Measurements from ENCODE around the gene RAP1B. TPM values are rescaled to one million over a fixed set of nuclear protein-coding genes. Genes with fewer than 3 reads are reported as not detected.
"Not testable (repeated sequence)": the region's sequence is repeated elsewhere in the genome, so short reads cannot be mapped to it uniquely, and the experiment has no call there.

RAP1B gene
- total and polyA plus RNA-seq, 4 donors, result 113 to 173 (median 165) TPM

GRCh38 chr12:68648179-68648578, 37.5 kb downstream of the RAP1B start:
- intact Hi-C loops (cut with DNase I), result no loop called here
- no peak overlapping the region for H3K4me3 ChIP-seq (ENCODE audit: low read length in 2 of 2)
- H3K27ac ChIP-seq (ENCODE audit: low read depth in 1 of 2, low read length in 2 of 2), result no peak overlapping the region
- WGBS, 2 donors, result 76 to 81% methylated on average over 3 of the region's 3 CpGs
- no peak for ATAC-seq (ENCODE audit: low FRiP score)
- H3K9me3 ChIP-seq (ENCODE audit: control insufficient read depth, low read length), result no peaks in the 10 kb centered on the region
- H3K36me3 ChIP-seq (ENCODE audit: control insufficient read depth in 1 of 2, insufficient read depth in 2 of 2, low read length in 1 of 2), result no peaks in the 10 kb centered on the region
- no peaks in the 10 kb centered on the region for H3K27me3 ChIP-seq (ENCODE audit: control insufficient read depth in 1 of 2, insufficient read depth in 2 of 2, low read length in 1 of 2)
- no peaks in the 10 kb centered on the region for H3K4me1 ChIP-seq (ENCODE audit: control insufficient read depth in 1 of 2, insufficient read depth in 2 of 2, low read length in 2 of 2)
- no peak for DNase-seq

- intact Hi-C loops (cut with DNase I), result no loop called here
- DNase-seq (no peak), ATAC-seq (ENCODE audit: low FRiP score) (no peak)
- WGBS, 2 donors, result 47 to 52% methylated on average over 3 of the region's 3 CpGs
- Histone ChIP-seq H3K27me3 (ENCODE audit: control insufficient read depth in 1 of 2, insufficient read depth in 2 of 2, low read length in 1 of 2) (no peaks in the 10 kb centered on the region), H3K4me1 (ENCODE audit: control insufficient read depth in 1 of 2, insufficient read depth in 2 of 2, low read length in 2 of 2) (no peaks in the 10 kb centered on the region), H3K36me3 (ENCODE audit: control insufficient read depth in 1 of 2, insufficient read depth in 2 of 2, low read length in 1 of 2) (no peaks in the 10 kb centered on the region), H3K27ac (ENCODE audit: low read depth in 1 of 2, low read length in 2 of 2) (no peak overlapping the region), H3K4me3 (ENCODE audit: low read length in 2 of 2) (no peak overlapping the region), H3K9me3 (ENCODE audit: control insufficient read depth, low read length) (no peaks in the 10 kb centered on the region)
These were observed 54.4 kb downstream of the RAP1B start for GRCh38 chr12:68665016-68665569.

- ATAC-seq (ENCODE audit: low FRiP score) (no peak), DNase-seq (no peak)
- H3K4me1 ChIP-seq (ENCODE audit: control insufficient read depth in 1 of 2, insufficient read depth in 2 of 2, low read length in 2 of 2), result no peaks in the 10 kb centered on the region
- H3K36me3 ChIP-seq (ENCODE audit: control insufficient read depth in 1 of 2, insufficient read depth in 2 of 2, low read length in 1 of 2), result no peaks in the 10 kb centered on the region
- no peaks in the 10 kb centered on the region for H3K27me3 ChIP-seq (ENCODE audit: control insufficient read depth in 1 of 2, insufficient read depth in 2 of 2, low read length in 1 of 2)
- H3K9me3 ChIP-seq (ENCODE audit: control insufficient read depth, low read length), result no peaks in the 10 kb centered on the region
- 77 to 86% methylated on average over 1 of the region's 1 CpG for WGBS, 2 donors
- intact Hi-C loops (cut with DNase I), result no loop called here
- no peak overlapping the region for H3K27ac ChIP-seq (ENCODE audit: low read depth in 1 of 2, low read length in 2 of 2)
- H3K4me3 ChIP-seq (ENCODE audit: low read length in 2 of 2), result no peak overlapping the region
These were observed 56.6 kb downstream of the RAP1B start for GRCh38 chr12:68667291-68667690.

- WGBS, 2 donors, result 20 to 34% methylated on average over 1 of the region's 1 CpG
- Histone ChIP-seq H3K4me1 (ENCODE audit: control insufficient read depth in 1 of 2, insufficient read depth in 2 of 2, low read length in 2 of 2) (no peaks in the 10 kb centered on the region), H3K4me3 (ENCODE audit: low read length in 2 of 2) (no peak overlapping the region), H3K9me3 (ENCODE audit: control insufficient read depth, low read length) (no peaks in the 10 kb centered on the region), H3K27me3 (ENCODE audit: control insufficient read depth in 1 of 2, insufficient read depth in 2 of 2, low read length in 1 of 2) (no peaks in the 10 kb centered on the region), H3K36me3 (ENCODE audit: control insufficient read depth in 1 of 2, insufficient read depth in 2 of 2, low read length in 1 of 2) (no peaks in the 10 kb centered on the region), H3K27ac (ENCODE audit: low read depth in 1 of 2, low read length in 2 of 2) (no peak overlapping the region)
- DNase-seq (no peak), ATAC-seq (ENCODE audit: low FRiP score) (no peak)
- intact Hi-C loops (cut with DNase I), result no loop called here
These were observed 57.2 kb downstream of the RAP1B start for GRCh38 chr12:68667896-68668295.

GRCh38 chr12:68671179-68671578, 60.5 kb downstream of the RAP1B start:
- Histone ChIP-seq H3K4me1 (ENCODE audit: control insufficient read depth in 1 of 2, insufficient read depth in 2 of 2, low read length in 2 of 2) (no peaks in the 10 kb centered on the region), H3K36me3 (ENCODE audit: control insufficient read depth in 1 of 2, insufficient read depth in 2 of 2, low read length in 1 of 2) (no peaks in the 10 kb centered on the region), H3K9me3 (ENCODE audit: control insufficient read depth, low read length) (no peaks in the 10 kb centered on the region), H3K27ac (ENCODE audit: low read depth in 1 of 2, low read length in 2 of 2) (no peak overlapping the region), H3K27me3 (ENCODE audit: control insufficient read depth in 1 of 2, insufficient read depth in 2 of 2, low read length in 1 of 2) (no peaks in the 10 kb centered on the region), H3K4me3 (ENCODE audit: low read length in 2 of 2) (no peak overlapping the region)
- 70 to 89% methylated on average over 4 of the region's 4 CpGs for WGBS, 2 donors
- intact Hi-C loops (cut with DNase I), result no loop called here
- ATAC-seq (ENCODE audit: low FRiP score) (no peak), DNase-seq (no peak)

- Histone ChIP-seq H3K9me3 (ENCODE audit: control insufficient read depth, low read length) (no peaks in the 10 kb centered on the region), H3K27me3 (ENCODE audit: control insufficient read depth in 1 of 2, insufficient read depth in 2 of 2, low read length in 1 of 2) (no peaks in the 10 kb centered on the region), H3K27ac (ENCODE audit: low read depth in 1 of 2, low read length in 2 of 2) (no peak overlapping the region), H3K4me3 (ENCODE audit: low read length in 2 of 2) (no peak overlapping the region), H3K4me1 (ENCODE audit: control insufficient read depth in 1 of 2, insufficient read depth in 2 of 2, low read length in 2 of 2) (no peaks in the 10 kb centered on the region), H3K36me3 (ENCODE audit: control insufficient read depth in 1 of 2, insufficient read depth in 2 of 2, low read length in 1 of 2) (no peaks in the 10 kb centered on the region)
- DNase-seq, result no peak
- WGBS, 2 donors, result 71 to 76% methylated on average over 4 of the region's 4 CpGs
- intact Hi-C loops (cut with DNase I), result no loop called here
- no peak for ATAC-seq (ENCODE audit: low FRiP score)
These were observed 63.1 kb downstream of the RAP1B start for GRCh38 chr12:68673788-68674187.

GRCh38 chr12:68674376-68674775, 63.7 kb downstream of the RAP1B start:
- DNase-seq (no peak), ATAC-seq (ENCODE audit: low FRiP score) (no peak)
- H3K36me3 ChIP-seq (ENCODE audit: control insufficient read depth in 1 of 2, insufficient read depth in 2 of 2, low read length in 1 of 2), result no peaks in the 10 kb centered on the region
- no peaks in the 10 kb centered on the region for H3K27me3 ChIP-seq (ENCODE audit: control insufficient read depth in 1 of 2, insufficient read depth in 2 of 2, low read length in 1 of 2)
- H3K4me1 ChIP-seq (ENCODE audit: control insufficient read depth in 1 of 2, insufficient read depth in 2 of 2, low read length in 2 of 2), result no peaks in the 10 kb centered on the region
- intact Hi-C loops (cut with DNase I), result no loop called here
- H3K4me3 ChIP-seq (ENCODE audit: low read length in 2 of 2), result no peak overlapping the region
- H3K27ac ChIP-seq (ENCODE audit: low read depth in 1 of 2, low read length in 2 of 2), result no peak overlapping the region
- H3K9me3 ChIP-seq (ENCODE audit: control insufficient read depth, low read length), result no peaks in the 10 kb centered on the region

- WGBS, 2 donors, result 32 to 45% methylated on average over 5 of the region's 5 CpGs
- H3K9me3 ChIP-seq (ENCODE audit: control insufficient read depth, low read length), result no peaks in the 10 kb centered on the region
- no peaks in the 10 kb centered on the region for H3K4me1 ChIP-seq (ENCODE audit: control insufficient read depth in 1 of 2, insufficient read depth in 2 of 2, low read length in 2 of 2)
- H3K27me3 ChIP-seq (ENCODE audit: control insufficient read depth in 1 of 2, insufficient read depth in 2 of 2, low read length in 1 of 2), result no peaks in the 10 kb centered on the region
- no peak for DNase-seq
- no peak for ATAC-seq (ENCODE audit: low FRiP score)
- H3K4me3 ChIP-seq (ENCODE audit: low read length in 2 of 2), result no peak overlapping the region
- intact Hi-C loops (cut with DNase I), result no loop called here
- no peak overlapping the region for H3K27ac ChIP-seq (ENCODE audit: low read depth in 1 of 2, low read length in 2 of 2)
- no peaks in the 10 kb centered on the region for H3K36me3 ChIP-seq (ENCODE audit: control insufficient read depth in 1 of 2, insufficient read depth in 2 of 2, low read length in 1 of 2)
These were observed 64.6 kb downstream of the RAP1B start for GRCh38 chr12:68675101-68675842.

- DNase-seq; H3K9me3 ChIP-seq (ENCODE audit: control insufficient read depth, low read length); H3K4me3 ChIP-seq (ENCODE audit: low read length in 2 of 2); H3K36me3 ChIP-seq (ENCODE audit: control insufficient read depth in 1 of 2, insufficient read depth in 2 of 2, low read length in 1 of 2); H3K27ac ChIP-seq (ENCODE audit: low read depth in 1 of 2, low read length in 2 of 2); intact Hi-C loops (cut with DNase I); H3K27me3 ChIP-seq (ENCODE audit: control insufficient read depth in 1 of 2, insufficient read depth in 2 of 2, low read length in 1 of 2); ATAC-seq (ENCODE audit: low FRiP score); H3K4me1 ChIP-seq (ENCODE audit: control insufficient read depth in 1 of 2, insufficient read depth in 2 of 2, low read length in 2 of 2): not testable (repeated sequence)
- WGBS, 2 donors, result 92 to 95% methylated on average over 5 of the region's 5 CpGs
These were observed 66.2 kb downstream of the RAP1B start for GRCh38 chr12:68676854-68677253.

Data from aorta (tissue), 5 donors.